K562 (cell line): ENCODE measurements around the gene AANAT. TPM values are rescaled to one million over a fixed set of nuclear protein-coding genes. Genes with fewer than 3 reads are reported as not detected.

Experiments used
- ATAC-seq: fragments of 200-7000 bp; cut with Tn5 transposase; 3 replicates; pipeline ENCODE4 v1.9.1; 2020; ENCODE audit warnings: moderate library complexity
- BruUV-seq: library from RNA; stranded (reverse); fragments of 400-500 nt; replicated peaks from 2 replicates; lab custom pipeline; 2021; lab: Mats Ljungman, UMichigan
- CTCF ChIA-PET: fragments of 300-600 bp; formaldehyde crosslinking; extraction: SDS; loops from one replicate; lab custom pipeline; 2021; ENCODE audit warnings: low intra/inter-chr PET ratio; lab: Yijun Ruan, JAX
- POLR2A ChIA-PET: fragments of 300-600, 350-650 bp; sonication (Branson Sonifier 250); formaldehyde crosslinking; extraction: SDS; loops from one replicate; lab custom pipeline; 2021; ENCODE audit warnings: antibody characterized with exemption, inconsistent platforms; lab: Yijun Ruan, JAX
- DNase-seq, 4 experiments: peaks; one replicate each; pipeline versions ENCODE4 v3.0.0 to v3.0.0-alpha.2; 2011 to 2018; ENCODE audit warnings: low spot score in 3 of 4, mixed read lengths in 3 of 4; ENCODE audit errors: extremely low read depth in 1 of 4
- FAIRE-seq: peaks from 2 replicates; lab custom pipeline; 2011; peaks lifted over from hg19 to GRCh38; lab: Jason Lieb, UNC
- H2AFZ ChIP-seq: 2 replicates; pipeline ENCODE4 v1.6.0; 2011; ENCODE audit warnings: low read depth, low read length, control low read depth, inconsistent platforms
- H3K27ac ChIP-seq: fragments of 200-600 bp; 3 replicates; pipeline ENCODE4 v1.8.0; 2011; ENCODE audit warnings: low read depth, mild to moderate bottlenecking, control low read depth, inconsistent platforms, low read length, moderate library complexity, mixed read lengths; ENCODE audit errors: extremely low read depth
- H3K27me3 ChIP-seq, 2 experiments: fragments of 300-600 bp in 1 of 2; 2 replicates in 1 of 2; 3 replicates in 1 of 2; pipeline versions ENCODE4 v1.6.0 to v1.8.0; 2011; ENCODE audit warnings: inconsistent platforms in 2 of 2, low read length in 2 of 2, mild to moderate bottlenecking in 1 of 2, mixed read lengths in 1 of 2, moderate library complexity in 1 of 2; ENCODE audit not compliant: control insufficient read depth in 2 of 2, insufficient read depth in 2 of 2
- H3K36me3 ChIP-seq: fragments of 300-600 bp; 3 replicates; pipeline ENCODE4 v1.8.0; 2011; ENCODE audit warnings: mild to moderate bottlenecking, low read length, inconsistent platforms; ENCODE audit not compliant: control insufficient read depth, insufficient read depth
- H3K4me1 ChIP-seq, 2 experiments: fragments of 200-600 bp in 1 of 2; replicated peaks in 1 of 2; 2 replicates in 1 of 2; 3 replicates in 1 of 2; pipeline versions ENCODE4 v1.5.1 to v1.8.0; 2011; ENCODE audit warnings: inconsistent platforms in 2 of 2, low read length in 2 of 2, mild to moderate bottlenecking in 1 of 2, mixed read lengths in 1 of 2, moderate library complexity in 1 of 2; ENCODE audit not compliant: control insufficient read depth in 2 of 2, insufficient read depth in 2 of 2
- H3K4me2 ChIP-seq: 2 replicates; pipeline ENCODE4 v1.6.1; 2011; ENCODE audit warnings: low read length, control low read depth, inconsistent platforms, mixed read lengths; ENCODE audit not compliant: insufficient read depth
- H3K4me3 ChIP-seq: fragments of 200-600 bp; sonication (generic), shearing (Covaris generic); 2 replicates; pipeline ENCODE4 v1.5.1; 2016; ENCODE audit warnings: control low read depth, inconsistent platforms
- H3K79me2 ChIP-seq: fragments of 200-600 bp; 3 replicates; pipeline ENCODE4 v1.8.0; 2011; ENCODE audit warnings: low read length, inconsistent platforms; ENCODE audit not compliant: control insufficient read depth, insufficient read depth
- H3K9ac ChIP-seq, 2 experiments: 2 replicates each; pipeline versions ENCODE4 v1.6.0 to v1.6.1; 2011; ENCODE audit warnings: low read depth in 2 of 2, low read length in 2 of 2, control low read depth in 1 of 2, inconsistent platforms in 1 of 2, mild to moderate bottlenecking in 1 of 2, mixed read lengths in 1 of 2; ENCODE audit not compliant: insufficient read depth in 1 of 2
- H3K9me1 ChIP-seq: one replicate; pipeline ENCODE4 v1.6.0; 2011; ENCODE audit warnings: inconsistent platforms, mild to moderate bottlenecking, low read length, moderate library complexity; ENCODE audit not compliant: control insufficient read depth, insufficient read depth
- H3K9me3 ChIP-seq: replicated peaks from 2 replicates; pipeline ENCODE4 v1.5.1; 2011; ENCODE audit warnings: low read depth, low read length, inconsistent platforms; ENCODE audit not compliant: control insufficient read depth, insufficient read depth
- H4K20me1 ChIP-seq: replicated peaks from 2 replicates; pipeline ENCODE4 v1.6.1; 2011; ENCODE audit warnings: low read length, inconsistent platforms, mixed read lengths; ENCODE audit not compliant: control insufficient read depth, insufficient read depth
- GATAD2B ChIP-seq: fragments of 450-650 bp; IDR thresholded peaks from 2 replicates; pipeline ENCODE4 v1.6.1; 2017; ENCODE audit warnings: mild to moderate bottlenecking, borderline replicate concordance
- MTA1 ChIP-seq: fragments of 450-650 bp; IDR thresholded peaks from 2 replicates; pipeline ENCODE4 v1.6.1; 2017; ENCODE audit warnings: borderline replicate concordance
- PTRF ChIP-seq: fragments of 450-650 bp; IDR thresholded peaks from 2 replicates; pipeline ENCODE4 v1.6.1; 2016; ENCODE audit warnings: mild to moderate bottlenecking, missing genetic modification characterization, missing compliant biosample characterization
- SAP30 ChIP-seq: fragments of 200-600 bp; sonication (generic); IDR thresholded peaks from 2 replicates; pipeline ENCODE4 v1.6.1; 2012; ENCODE audit warnings: borderline replicate concordance, low read depth, mild to moderate bottlenecking, moderate library complexity, low read length, control low read depth, inconsistent platforms; ENCODE audit not compliant: insufficient read depth, poor library complexity, severe bottlenecking
- SPI1 ChIP-seq: IDR thresholded peaks from 2 replicates; pipeline ENCODE4 v1.6.1; 2011; ENCODE audit warnings: low read depth, low read length, control low read depth, borderline replicate concordance
- ZNF699 ChIP-seq: fragments of 250-450 bp; sonication (Bioruptor Pico); IDR thresholded peaks from 2 replicates; pipeline ENCODE4 v1.8.0; 2021; ENCODE audit warnings: mild to moderate bottlenecking, moderate library complexity; ENCODE audit not compliant: insufficient replicate concordance
- WGBS: fragments of 100-300 bp; shearing (Covaris generic); methylation state at CpG from one replicate; pipeline ENCODE4 v1.1.6; 2016; ENCODE audit warnings: low coverage, mixed read lengths; ENCODE audit not compliant: insufficient coverage; ENCODE audit errors: missing lambda C conversion rate; 5-methylcytosine and 5-hydroxymethylcytosine counted together
- in situ Hi-C: fragments of 300-500 bp; cut with MboI; formaldehyde crosslinking; loops from 4 replicates; pipeline ENCODE4 v1.15.0; 2018; ENCODE audit warnings: inconsistent platforms, mixed read lengths
- intact Hi-C: fragments of 100-400 bp; cut with micrococcal nuclease; formaldehyde crosslinking; loops from 2 replicates; pipeline ENCODE4 v1.14.2; 2022
- polyA plus RNA-seq, 8 experiments: library from polyadenylated mRNA; depleted of rRNA in 4 of 8; stranded (reverse) in 5 of 8; unstranded in 3 of 8; fragments of >200 nt; fragmentation: Nextera tagmentation in 2 of 8; fragmentation: Illumina TruSeq in 1 of 8; extraction: Ambion mirVana in 2 of 8; extraction: Trizol in 1 of 8; gene quantifications; 2 replicates each; pipeline versions ENCODE4 v1.2.1 to v1.2.3, GENCODE V29; 2011 to 2014; ENCODE audit warnings: inconsistent platforms in 1 of 8, missing spikeins in 1 of 8
- total RNA-seq, 7 experiments: library from RNA; depleted of rRNA in 6 of 7; stranded (reverse); fragments of >200 nt in 6 of 7; fragmentation: Illumina TruSeq in 2 of 7; extraction: Trizol in 2 of 7; gene quantifications; 2 replicates each; pipeline versions ENCODE4 v1.2.1 to v1.2.3, GENCODE V29; 2011 to 2021; ENCODE audit warnings: low replicate concordance in 1 of 7
- TF ChIP-seq, protein P1 (sequence below): sonication (generic); formaldehyde crosslinking; IDR thresholded peaks from 2 replicates; pipeline ENCODE4 v1.8.0; 2022; ENCODE audit warnings: mild to moderate bottlenecking, missing genetic modification reagents
- TF ChIP-seq, protein P2 (sequence below): fragments of 250-450 bp; sonication (Bioruptor Pico); IDR thresholded peaks from 2 replicates; pipeline ENCODE4 v1.4.0; 2020; ENCODE audit warnings: mild to moderate bottlenecking, moderate library complexity, borderline replicate concordance
- TF ChIP-seq, protein P3 (sequence below): fragments of 450-650 bp; formaldehyde crosslinking; IDR thresholded peaks from 2 replicates; pipeline ENCODE4 v1.4.0; 2020; ENCODE audit warnings: mild to moderate bottlenecking, moderate library complexity

Gene AANAT
- total and polyA plus RNA-seq, 9 of the 15 experiments (the other 6 are each of a cell fraction or from before 2014, with no cell fraction given), result not detected

GRCh38 chr17:76484228-76484725 lies 16.9 kb downstream of the AANAT start (continued):
- TF ChIP-seq, protein P1, sequence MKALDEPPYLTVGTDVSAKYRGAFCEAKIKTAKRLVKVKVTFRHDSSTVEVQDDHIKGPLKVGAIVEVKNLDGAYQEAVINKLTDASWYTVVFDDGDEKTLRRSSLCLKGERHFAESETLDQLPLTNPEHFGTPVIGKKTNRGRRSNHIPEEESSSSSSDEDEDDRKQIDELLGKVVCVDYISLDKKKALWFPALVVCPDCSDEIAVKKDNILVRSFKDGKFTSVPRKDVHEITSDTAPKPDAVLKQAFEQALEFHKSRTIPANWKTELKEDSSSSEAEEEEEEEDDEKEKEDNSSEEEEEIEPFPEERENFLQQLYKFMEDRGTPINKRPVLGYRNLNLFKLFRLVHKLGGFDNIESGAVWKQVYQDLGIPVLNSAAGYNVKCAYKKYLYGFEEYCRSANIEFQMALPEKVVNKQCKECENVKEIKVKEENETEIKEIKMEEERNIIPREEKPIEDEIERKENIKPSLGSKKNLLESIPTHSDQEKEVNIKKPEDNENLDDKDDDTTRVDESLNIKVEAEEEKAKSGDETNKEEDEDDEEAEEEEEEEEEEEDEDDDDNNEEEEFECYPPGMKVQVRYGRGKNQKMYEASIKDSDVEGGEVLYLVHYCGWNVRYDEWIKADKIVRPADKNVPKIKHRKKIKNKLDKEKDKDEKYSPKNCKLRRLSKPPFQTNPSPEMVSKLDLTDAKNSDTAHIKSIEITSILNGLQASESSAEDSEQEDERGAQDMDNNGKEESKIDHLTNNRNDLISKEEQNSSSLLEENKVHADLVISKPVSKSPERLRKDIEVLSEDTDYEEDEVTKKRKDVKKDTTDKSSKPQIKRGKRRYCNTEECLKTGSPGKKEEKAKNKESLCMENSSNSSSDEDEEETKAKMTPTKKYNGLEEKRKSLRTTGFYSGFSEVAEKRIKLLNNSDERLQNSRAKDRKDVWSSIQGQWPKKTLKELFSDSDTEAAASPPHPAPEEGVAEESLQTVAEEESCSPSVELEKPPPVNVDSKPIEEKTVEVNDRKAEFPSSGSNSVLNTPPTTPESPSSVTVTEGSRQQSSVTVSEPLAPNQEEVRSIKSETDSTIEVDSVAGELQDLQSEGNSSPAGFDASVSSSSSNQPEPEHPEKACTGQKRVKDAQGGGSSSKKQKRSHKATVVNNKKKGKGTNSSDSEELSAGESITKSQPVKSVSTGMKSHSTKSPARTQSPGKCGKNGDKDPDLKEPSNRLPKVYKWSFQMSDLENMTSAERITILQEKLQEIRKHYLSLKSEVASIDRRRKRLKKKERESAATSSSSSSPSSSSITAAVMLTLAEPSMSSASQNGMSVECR, result no peak
- TF ChIP-seq ZNF699 (CRISPR knock-in tag), result no peak
- no peak for TF ChIP-seq PTRF

DNA sequence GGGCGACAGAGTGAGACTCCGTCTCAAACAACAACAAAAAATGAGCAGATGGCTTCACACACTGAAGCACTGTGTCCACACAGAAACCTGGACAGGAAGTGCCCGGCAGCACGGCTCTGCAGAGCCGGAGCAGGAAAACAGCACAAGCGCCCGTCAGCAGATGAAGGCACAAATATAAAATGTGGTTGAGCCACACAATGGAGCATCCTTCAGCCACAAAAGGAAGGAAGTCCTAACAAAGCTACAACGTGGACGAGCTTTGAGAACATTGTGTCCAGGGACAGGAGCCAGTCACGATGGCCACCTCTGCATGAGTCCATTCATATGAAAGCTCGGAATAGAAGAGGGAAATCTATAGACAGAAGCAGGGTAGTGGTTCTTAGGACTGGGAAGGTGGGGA lies 18.2 kb downstream of the AANAT start:
- H4K20me1 ChIP-seq, result no peaks in the 10 kb centered on the region
- no peak overlapping the region for H3K27ac ChIP-seq
- DNase-seq (no peak), FAIRE-seq (no peak), ATAC-seq (0 out of 3 replicates have a peak, but pooled peaks have one; percentile 18)
- H3K9me3 ChIP-seq, result no peaks in the 10 kb centered on the region
- no peaks in the 10 kb centered on the region for H3K36me3 ChIP-seq
- BruUV-seq, result no TSS peak
- H3K4me3 ChIP-seq, result no peak overlapping the region
- CTCF ChIA-PET, result no interaction called here
- peak overlapping the region in 1 of 2 experiments; percentile 1; a peak in 1 of 4 replicates for H3K9ac ChIP-seq
- in situ Hi-C loops (no loop called here), intact Hi-C loops (no loop called here)
- no peaks in the 10 kb centered on the region; a peak in 1 of 5 replicates for H3K27me3 ChIP-seq
- 21% methylated on average over 11 of the region's 11 CpGs for WGBS
- no peak overlapping the region for H3K4me2 ChIP-seq
- H3K79me2 ChIP-seq, result no peaks in the 10 kb centered on the region; the same call in 2 of the 3 replicates
- 0 out of 2 replicates have a peak, but pooled peaks have one; percentile 24 for TF ChIP-seq SPI1
- TF ChIP-seq, protein P2, sequence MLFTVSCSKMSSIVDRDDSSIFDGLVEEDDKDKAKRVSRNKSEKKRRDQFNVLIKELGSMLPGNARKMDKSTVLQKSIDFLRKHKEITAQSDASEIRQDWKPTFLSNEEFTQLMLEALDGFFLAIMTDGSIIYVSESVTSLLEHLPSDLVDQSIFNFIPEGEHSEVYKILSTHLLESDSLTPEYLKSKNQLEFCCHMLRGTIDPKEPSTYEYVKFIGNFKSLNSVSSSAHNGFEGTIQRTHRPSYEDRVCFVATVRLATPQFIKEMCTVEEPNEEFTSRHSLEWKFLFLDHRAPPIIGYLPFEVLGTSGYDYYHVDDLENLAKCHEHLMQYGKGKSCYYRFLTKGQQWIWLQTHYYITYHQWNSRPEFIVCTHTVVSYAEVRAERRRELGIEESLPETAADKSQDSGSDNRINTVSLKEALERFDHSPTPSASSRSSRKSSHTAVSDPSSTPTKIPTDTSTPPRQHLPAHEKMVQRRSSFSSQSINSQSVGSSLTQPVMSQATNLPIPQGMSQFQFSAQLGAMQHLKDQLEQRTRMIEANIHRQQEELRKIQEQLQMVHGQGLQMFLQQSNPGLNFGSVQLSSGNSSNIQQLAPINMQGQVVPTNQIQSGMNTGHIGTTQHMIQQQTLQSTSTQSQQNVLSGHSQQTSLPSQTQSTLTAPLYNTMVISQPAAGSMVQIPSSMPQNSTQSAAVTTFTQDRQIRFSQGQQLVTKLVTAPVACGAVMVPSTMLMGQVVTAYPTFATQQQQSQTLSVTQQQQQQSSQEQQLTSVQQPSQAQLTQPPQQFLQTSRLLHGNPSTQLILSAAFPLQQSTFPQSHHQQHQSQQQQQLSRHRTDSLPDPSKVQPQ, result no peak
- TF ChIP-seq GATAD2B, result no peak
- TF ChIP-seq, protein P3, sequence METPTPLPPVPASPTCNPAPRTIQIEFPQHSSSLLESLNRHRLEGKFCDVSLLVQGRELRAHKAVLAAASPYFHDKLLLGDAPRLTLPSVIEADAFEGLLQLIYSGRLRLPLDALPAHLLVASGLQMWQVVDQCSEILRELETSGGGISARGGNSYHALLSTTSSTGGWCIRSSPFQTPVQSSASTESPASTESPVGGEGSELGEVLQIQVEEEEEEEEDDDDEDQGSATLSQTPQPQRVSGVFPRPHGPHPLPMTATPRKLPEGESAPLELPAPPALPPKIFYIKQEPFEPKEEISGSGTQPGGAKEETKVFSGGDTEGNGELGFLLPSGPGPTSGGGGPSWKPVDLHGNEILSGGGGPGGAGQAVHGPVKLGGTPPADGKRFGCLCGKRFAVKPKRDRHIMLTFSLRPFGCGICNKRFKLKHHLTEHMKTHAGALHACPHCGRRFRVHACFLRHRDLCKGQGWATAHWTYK (CRISPR knock-in tag), result no peak
- no peak for TF ChIP-seq SAP30
- no peak for TF ChIP-seq MTA1
- peaks cover 7 to 13% of the 10 kb centered on the region in 2 experiments; a peak in 4 of 5 replicates for H3K4me1 ChIP-seq
- POLR2A ChIA-PET, result interaction anchor here (0.5 to 1.6 kb wide), 4 partner anchors 8 to 15 kb away, joined by 3 to 5 read pairs (median 4); no protein-coding TSS in a partner anchor
- no peaks in the 10 kb centered on the region for H3K9me1 ChIP-seq
- 0 out of 2 replicates have a peak overlapping the region, but pooled peaks have one; percentile 23 for H2AFZ ChIP-seq
